Forelimb muscle (tissue), 1 donor: ENCODE measurements around the gene CCNJ. TPM values are rescaled to one million over a fixed set of nuclear protein-coding genes. Genes with fewer than 3 reads are reported as not detected.

ENCODE experiments used
- DNase-seq: peaks from one replicate; pipeline ENCODE4 v3.0.0-alpha.2; 2013; ENCODE audit warnings: low read depth
- polyA plus RNA-seq: library from polyadenylated mRNA; unstranded; fragments of 120-200 nt; gene quantifications from one replicate; pipeline ENCODE4 v1.2.1, GENCODE V29; 2013; ENCODE audit not compliant: insufficient read length

CCNJ gene
- polyA plus RNA-seq, 1 donor: 10.7 TPM

- DNase-seq: no peak
These were observed 10.6 kb downstream of the CCNJ start for GRCh38 chr10:96053985-96054384.

DNA sequence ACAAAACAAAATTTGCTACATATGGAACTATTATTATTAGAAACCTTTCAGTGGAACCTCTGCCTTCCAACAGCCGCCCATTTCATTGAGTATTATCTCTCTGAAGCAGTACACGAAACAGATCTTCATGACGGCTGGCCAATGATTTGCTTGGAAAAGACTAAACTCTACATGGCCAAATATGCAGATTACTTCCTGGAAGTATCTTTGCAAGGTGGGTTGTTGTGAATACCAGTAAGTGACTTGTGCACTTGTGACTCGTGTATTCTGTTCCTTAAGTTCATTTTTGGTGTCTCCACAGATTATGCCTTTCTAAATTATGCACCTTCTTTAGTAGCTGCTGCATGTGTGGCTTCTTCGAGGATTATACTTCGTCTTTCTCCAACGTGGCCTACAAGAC lies 13.4 kb downstream of the CCNJ start:
- DNase-seq: no peak

DNA sequence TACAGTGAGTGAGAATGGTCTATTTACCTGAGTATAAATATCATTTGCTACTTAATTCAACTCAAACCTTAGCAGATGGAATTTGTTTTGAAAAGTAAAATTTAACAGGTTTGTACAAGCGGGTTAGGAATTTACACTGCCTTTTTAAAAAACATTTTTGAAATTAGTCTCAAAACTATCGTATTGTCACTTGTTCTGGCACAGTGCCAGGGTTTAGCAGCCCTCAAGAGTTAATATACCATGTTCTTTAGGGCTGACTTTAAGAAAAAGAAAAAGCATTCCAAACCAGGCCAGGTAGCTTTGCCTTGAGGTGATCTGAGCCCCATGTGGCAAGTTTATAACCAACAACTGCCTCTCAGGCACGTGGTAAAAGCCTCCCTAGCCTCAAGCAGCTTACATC lies 17.8 kb downstream of the CCNJ start:
- DNase-seq: no peak

GRCh38 chr10:96072674-96073073 lies 29.3 kb downstream of the CCNJ start:
- no peak for DNase-seq

DNA sequence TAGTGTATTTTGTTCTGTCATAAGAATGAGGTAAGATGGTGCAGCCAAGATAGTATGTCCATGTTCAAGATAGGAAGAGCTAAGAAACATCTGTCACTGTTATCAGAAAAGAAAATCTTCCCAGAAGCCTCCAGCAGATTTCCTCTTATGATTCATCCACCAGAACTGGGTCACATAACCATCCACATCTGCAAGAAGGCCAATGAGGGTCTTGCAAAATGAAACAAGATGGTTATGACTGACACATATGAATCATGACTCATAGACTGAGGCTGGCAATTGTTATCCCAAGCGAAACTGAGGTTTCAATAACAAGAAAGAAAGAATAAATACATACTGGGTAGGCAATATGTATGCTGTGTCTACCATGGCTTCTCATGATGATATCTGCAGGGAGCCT lies 30.3 kb downstream of the CCNJ start:
- no peak for DNase-seq

GRCh38 chr10:96074776-96075175 lies 31.4 kb downstream of the CCNJ start:
- DNase-seq: no peak

DNA sequence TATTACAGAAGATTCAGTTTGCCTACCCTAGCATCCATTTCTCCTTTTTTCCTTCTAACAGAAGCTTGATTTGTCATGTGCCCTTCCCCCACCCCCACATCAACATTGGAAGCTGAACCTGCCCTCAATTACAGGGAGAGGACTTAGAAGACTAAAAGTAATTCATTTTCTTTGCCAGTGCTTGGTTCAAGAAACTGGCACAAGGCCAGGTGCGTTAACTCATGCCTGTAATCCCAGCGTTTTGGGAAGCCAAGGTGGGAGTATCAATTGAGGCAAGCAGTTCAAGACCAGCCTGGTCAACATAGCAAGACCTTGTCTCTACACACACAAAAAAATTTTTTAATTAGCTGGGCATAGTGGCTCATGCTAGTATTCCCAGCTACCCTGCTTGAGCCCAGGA lies 32.6 kb downstream of the CCNJ start:
- no peak for DNase-seq

GRCh38 chr10:96077156-96077555 lies 33.8 kb downstream of the CCNJ start:
- no peak for DNase-seq

GRCh38 chr10:96082153-96082552 lies 38.8 kb downstream of the CCNJ start:
- DNase-seq: no peak

DNA sequence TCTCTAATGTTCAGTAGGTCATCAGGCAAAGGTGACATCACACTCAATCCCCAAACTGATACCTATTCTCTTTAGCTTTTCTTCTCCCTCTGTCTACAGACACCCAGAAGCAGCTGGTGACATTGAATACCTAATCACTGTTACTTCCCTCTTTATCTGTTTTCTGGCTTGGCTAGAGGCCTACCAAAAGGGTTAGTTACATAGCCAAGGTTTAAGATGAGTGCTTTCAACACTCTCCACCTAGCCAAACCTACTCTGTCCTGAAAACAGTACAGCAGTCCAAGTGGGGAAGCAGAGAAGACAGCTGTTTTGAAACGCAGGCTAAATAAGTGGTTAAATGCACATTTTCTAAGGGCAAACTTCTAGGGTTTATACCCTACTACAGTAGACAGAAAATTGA lies 39.4 kb downstream of the CCNJ start:
- DNase-seq: no peak

DNA sequence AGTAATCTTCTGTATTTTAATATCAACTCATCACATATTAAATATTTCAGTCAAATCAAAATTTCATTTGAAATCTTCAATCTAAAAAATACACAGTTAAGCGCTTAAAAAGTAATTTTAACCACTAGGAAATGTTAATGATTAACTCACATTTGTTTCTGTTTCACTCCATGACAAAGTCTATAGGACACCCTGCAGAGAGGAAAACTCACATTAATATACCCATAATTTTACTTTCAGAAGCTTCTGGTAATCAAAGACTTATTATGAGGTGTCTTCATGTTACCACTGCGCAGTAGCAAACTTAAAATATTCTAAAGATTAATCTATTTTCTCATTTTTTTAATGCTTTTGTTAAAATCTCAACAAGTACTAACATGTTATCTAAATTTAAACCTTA lies 45.7 kb downstream of the CCNJ start:
- no peak for DNase-seq

- DNase-seq: peak; percentile 94
These were observed 46.5 kb downstream of the CCNJ start for GRCh38 chr10:96089670-96090462.

- no peak for DNase-seq
These were observed 47.0 kb downstream of the CCNJ start for GRCh38 chr10:96090463-96090800.

DNA sequence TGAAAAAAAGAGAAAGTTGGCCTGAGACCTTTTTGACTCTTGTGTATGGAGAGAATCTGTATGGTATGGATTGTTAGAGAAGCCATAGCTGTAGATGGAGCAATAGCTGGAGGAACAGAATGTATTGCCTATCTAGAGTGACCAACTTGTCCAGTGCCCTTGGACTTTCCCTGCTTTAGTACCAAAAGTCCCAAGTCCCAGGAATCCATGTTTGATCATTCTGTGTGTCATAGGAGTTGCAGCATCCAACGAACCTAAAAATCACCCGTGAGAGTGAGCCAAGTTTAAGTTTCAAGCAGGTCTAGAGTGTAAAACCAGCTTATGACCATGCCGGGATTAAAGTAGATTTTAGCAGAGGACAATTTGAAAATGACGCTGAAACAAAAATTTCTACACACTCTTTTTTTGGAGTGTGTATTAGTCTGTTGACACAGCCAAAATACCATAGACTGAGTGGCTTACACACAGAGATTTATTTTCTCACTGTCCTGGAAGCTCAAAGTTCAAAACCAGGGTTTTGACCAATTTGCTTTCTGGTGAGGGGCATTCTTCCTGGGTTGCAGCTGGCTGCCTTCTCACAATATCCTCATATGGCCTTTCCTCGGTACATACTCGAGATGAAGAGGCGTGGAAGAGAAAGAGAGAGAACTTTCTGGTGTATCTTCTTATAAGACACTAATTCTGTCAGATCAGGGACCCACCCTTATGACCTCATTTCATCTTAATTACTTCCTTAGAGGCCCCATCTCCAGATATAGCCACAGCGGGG lies 49.8 kb downstream of the CCNJ start:
- no peak for DNase-seq

DNA sequence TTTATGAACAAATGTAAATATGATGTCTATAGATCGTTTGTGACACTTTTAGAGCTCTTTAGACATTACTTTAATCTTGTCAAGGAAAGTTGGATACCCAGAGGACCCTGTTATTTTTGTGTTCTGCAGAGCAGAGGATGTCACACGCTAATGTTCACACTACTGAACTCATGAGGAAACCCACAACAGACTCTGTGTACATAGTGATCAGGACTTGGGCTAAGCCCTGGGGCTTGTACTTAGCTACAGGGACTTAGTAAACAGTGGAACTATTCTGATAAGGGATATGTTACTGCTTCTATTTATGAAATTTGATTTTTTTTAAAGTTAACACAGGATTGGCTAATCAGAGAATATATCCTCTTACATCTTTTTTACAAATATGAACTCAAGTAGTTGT lies 50.6 kb downstream of the CCNJ start:
- DNase-seq: no peak

- no peak for DNase-seq
These were observed 53.6 kb downstream of the CCNJ start for GRCh38 chr10:96096958-96097357.

DNA sequence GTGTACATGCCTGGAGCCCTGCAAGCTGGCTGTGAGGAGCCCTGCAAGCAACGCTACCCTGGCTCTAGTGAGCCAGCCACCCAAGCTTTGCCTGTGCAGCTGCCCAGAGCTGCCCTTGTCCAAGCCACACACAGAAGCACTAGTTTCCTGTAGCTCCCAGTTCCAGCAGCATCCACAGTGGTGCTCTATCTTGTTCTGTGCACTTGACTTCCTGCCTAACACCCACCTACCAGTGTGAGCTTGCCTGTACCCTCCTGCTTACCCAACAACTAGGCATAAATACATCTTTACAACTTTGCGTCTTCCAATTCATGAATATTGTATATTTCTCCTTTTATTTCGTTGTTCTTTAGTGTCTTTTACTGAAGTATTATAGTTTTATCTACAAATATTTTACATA lies 54.5 kb downstream of the CCNJ start:
- no peak for DNase-seq

GRCh38 chr10:96107623-96108038 lies 64.2 kb downstream of the CCNJ start:
- no peak for DNase-seq

Other genes starting within 250 kb of the CCNJ start
- 1.5 TPM for gene CC2D2B, start 135.6 kb upstream of the CCNJ start, polyA plus RNA-seq
- 19.1 TPM for gene ZNF518A, start 86.7 kb downstream of the CCNJ start, polyA plus RNA-seq
- gene BLNK, start 228.0 kb downstream of the CCNJ start, polyA plus RNA-seq: 1.8 TPM